Smooth muscle cell (in vitro differentiated cells): ENCODE data around the gene GALP. TPM values are rescaled to one million over a fixed set of nuclear protein-coding genes. Genes with fewer than 3 reads are reported as not detected.
A peak's percentile ranks its signal among the peaks of the same experiment; 100 is the strongest.

Experiments used
- DNase-seq: peaks from one replicate; lab custom pipeline; 2025; ENCODE audit not compliant: unreplicated experiment; lab: John Stamatoyannopoulos, UW
- H2AFZ ChIP-seq: fragments of 200-600 bp; sonication (generic); 2 replicates; pipeline ENCODE4 v1.6.0; 2016; ENCODE audit warnings: antibody characterized with exemption, low read depth, mild to moderate bottlenecking
- H3F3A ChIP-seq: fragments of 200-600 bp; sonication (generic); 2 replicates; pipeline ENCODE4 v1.6.0; 2017; ENCODE audit warnings: antibody characterized with exemption, low read depth
- H3K27ac ChIP-seq: fragments of 200-600 bp; sonication (generic); 2 replicates; pipeline ENCODE4 v1.5.1; 2016; ENCODE audit warnings: low read depth, mild to moderate bottlenecking
- H3K27me3 ChIP-seq: fragments of 200-600 bp; sonication (generic); 2 replicates; pipeline ENCODE4 v1.6.1; 2016; ENCODE audit warnings: low read depth, mild to moderate bottlenecking
- H3K36me3 ChIP-seq: fragments of 200-600 bp; sonication (generic); 2 replicates; pipeline ENCODE4 v1.5.1; 2016; ENCODE audit warnings: low read depth
- H3K4me1 ChIP-seq: fragments of 200-600 bp; sonication (generic); 2 replicates; pipeline ENCODE4 v1.5.1; 2016; ENCODE audit warnings: low read depth
- H3K4me2 ChIP-seq: fragments of 200-600 bp; sonication (generic); 2 replicates; pipeline ENCODE4 v1.6.0; 2016; ENCODE audit warnings: mild to moderate bottlenecking
- H3K4me3 ChIP-seq: fragments of 200-600 bp; sonication (generic); 2 replicates; pipeline ENCODE4 v1.5.1; 2016; ENCODE audit warnings: mild to moderate bottlenecking
- H3K79me2 ChIP-seq: fragments of 200-600 bp; sonication (generic); 2 replicates; pipeline ENCODE4 v1.6.0; 2016; ENCODE audit warnings: low read depth, mild to moderate bottlenecking
- H3K9ac ChIP-seq: fragments of 200-600 bp; sonication (generic); 2 replicates; pipeline ENCODE4 v1.6.0; 2016; ENCODE audit warnings: low read depth
- H3K9me3 ChIP-seq: fragments of 200-600 bp; sonication (generic); replicated peaks from 2 replicates; pipeline ENCODE4 v1.5.1; 2016; ENCODE audit warnings: low read depth
- H4K20me1 ChIP-seq: fragments of 200-600 bp; sonication (generic); 2 replicates; pipeline ENCODE4 v1.6.0; 2016; ENCODE audit warnings: low read depth
- WGBS: methylation state at CpG from one replicate; pipeline ENCODE4 v1.1.7; 2016; ENCODE audit warnings: low lambda C conversion rate; 5-methylcytosine and 5-hydroxymethylcytosine counted together
- polyA plus RNA-seq: library from polyadenylated mRNA; unstranded; fragments of >200 nt; fragmentation: Nextera tagmentation; extraction: Ambion mirVana; gene quantifications from 2 replicates; pipeline ENCODE4 v1.2.1, GENCODE V29; 2016
- total RNA-seq: library from RNA; depleted of rRNA; stranded (reverse); fragments of >200 nt; gene quantifications from 2 replicates; pipeline ENCODE4 v1.2.3, GENCODE V29; 2014
- TF ChIP-seq, protein P1 (sequence below): fragments of 200-600 bp; sonication (generic); IDR thresholded peaks from 2 replicates; pipeline ENCODE4 v1.5.1; 2017; ENCODE audit warnings: borderline replicate concordance, mild to moderate bottlenecking, antibody characterized with exemption; ENCODE audit not compliant: insufficient read depth, poor library complexity, severe bottlenecking

Gene GALP
- total and polyA plus RNA-seq, 2 experiments from 2014 or later = not detected

GRCh38 chr19:56140583-56141416, 35.0 kb upstream of the GALP start, which contains the start of gene ZNF444:
Gene ZNF444, plus strand, starts transcription at chr19:56141287. Its CDS starts 5,625 bp downstream, at chr19:56146912.
- Histone ChIP-seq H4K20me1 (peaks cover 23% of the 10 kb centered on the region), H3F3A (peaks cover 7% of the 10 kb centered on the region), H3K27me3 (no peaks in the 10 kb centered on the region), H3K4me2 (peak within 1 kb of the TSS; percentile 95), H3K36me3 (no peaks in the 10 kb centered on the region), H2AFZ (peak within 1 kb of the TSS; percentile 97), H3K4me1 (peaks cover 16% of the 10 kb centered on the region), H3K27ac (peak within 1 kb of the TSS; percentile 89), H3K79me2 (peaks cover 39% of the 10 kb centered on the region), H3K4me3 (peak within 1 kb of the TSS; percentile 79), H3K9ac (peak within 1 kb of the TSS; percentile 80), H3K9me3 (no peaks in the 10 kb centered on the region)
- DNase-seq = peak; percentile 100
- under 1% methylated on average over 49 of the region's 56 CpGs for WGBS
- TF ChIP-seq, protein P1, sequence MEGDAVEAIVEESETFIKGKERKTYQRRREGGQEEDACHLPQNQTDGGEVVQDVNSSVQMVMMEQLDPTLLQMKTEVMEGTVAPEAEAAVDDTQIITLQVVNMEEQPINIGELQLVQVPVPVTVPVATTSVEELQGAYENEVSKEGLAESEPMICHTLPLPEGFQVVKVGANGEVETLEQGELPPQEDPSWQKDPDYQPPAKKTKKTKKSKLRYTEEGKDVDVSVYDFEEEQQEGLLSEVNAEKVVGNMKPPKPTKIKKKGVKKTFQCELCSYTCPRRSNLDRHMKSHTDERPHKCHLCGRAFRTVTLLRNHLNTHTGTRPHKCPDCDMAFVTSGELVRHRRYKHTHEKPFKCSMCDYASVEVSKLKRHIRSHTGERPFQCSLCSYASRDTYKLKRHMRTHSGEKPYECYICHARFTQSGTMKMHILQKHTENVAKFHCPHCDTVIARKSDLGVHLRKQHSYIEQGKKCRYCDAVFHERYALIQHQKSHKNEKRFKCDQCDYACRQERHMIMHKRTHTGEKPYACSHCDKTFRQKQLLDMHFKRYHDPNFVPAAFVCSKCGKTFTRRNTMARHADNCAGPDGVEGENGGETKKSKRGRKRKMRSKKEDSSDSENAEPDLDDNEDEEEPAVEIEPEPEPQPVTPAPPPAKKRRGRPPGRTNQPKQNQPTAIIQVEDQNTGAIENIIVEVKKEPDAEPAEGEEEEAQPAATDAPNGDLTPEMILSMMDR = no peak

GRCh38 chr19:56141417-56141993, 34.3 kb upstream of the GALP start:
- Histone ChIP-seq H3K9me3 (no peaks in the 10 kb centered on the region), H3K79me2 (peaks cover 45% of the 10 kb centered on the region), H3K4me2 (peak overlapping the region; percentile 91), H3F3A (peaks cover 7% of the 10 kb centered on the region), H3K9ac (peak overlapping the region; percentile 51), H4K20me1 (peaks cover 29% of the 10 kb centered on the region), H3K4me1 (peaks cover 16% of the 10 kb centered on the region), H3K27ac (no peak overlapping the region), H3K4me3 (peak overlapping the region; percentile 79), H2AFZ (peak overlapping the region; percentile 19), H3K27me3 (no peaks in the 10 kb centered on the region), H3K36me3 (no peaks in the 10 kb centered on the region)
- 40% methylated on average over 12 of the region's 26 CpGs for WGBS
- TF ChIP-seq, protein P1 = no peak
- no peak for DNase-seq

DNA sequence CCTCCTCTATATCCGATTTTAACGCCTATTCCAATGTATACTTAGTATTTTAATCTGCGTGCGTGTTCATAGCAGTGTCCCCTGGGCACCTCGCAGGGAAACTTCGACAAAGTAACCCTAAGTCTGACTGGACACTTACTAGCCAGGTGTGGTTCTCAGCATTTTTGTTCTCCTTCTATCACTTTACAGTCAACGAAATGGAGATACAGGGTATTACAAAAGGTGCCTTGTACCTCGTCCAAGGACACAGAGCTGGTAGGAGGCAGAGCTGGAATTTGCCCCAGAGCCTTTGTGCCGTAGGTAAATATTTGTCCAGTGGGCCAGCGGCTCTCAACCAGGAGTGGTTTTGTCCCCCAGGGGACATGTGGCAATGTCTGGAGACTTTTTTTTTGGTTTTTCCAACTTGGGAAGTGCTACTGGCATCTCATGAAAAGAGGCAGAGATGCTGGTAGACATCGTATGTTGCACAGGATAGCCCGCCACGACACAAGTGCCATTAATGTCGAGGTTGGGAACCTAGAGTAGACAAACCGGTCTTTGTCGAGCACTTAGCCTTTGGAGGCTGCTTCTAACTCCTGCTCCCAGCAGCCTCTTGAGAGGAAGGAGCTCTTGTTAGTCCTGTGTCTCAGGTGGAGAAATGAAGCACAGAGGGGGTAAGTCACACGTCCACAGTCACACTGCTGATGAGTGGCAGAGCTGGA, 33.6 kb upstream of the GALP start:
- H3K4me3 ChIP-seq = peak overlapping the region; percentile 79
- H3K27ac ChIP-seq = peak overlapping the region; percentile 26

More for the DNA sequence above, 33.6 kb upstream of the GALP start:
- Histone ChIP-seq H3K4me1 (peaks cover 16% of the 10 kb centered on the region), H3F3A (peaks cover 7% of the 10 kb centered on the region), H3K79me2 (peaks cover 45% of the 10 kb centered on the region), H3K9ac (peak overlapping the region; percentile 51), H3K9me3 (no peaks in the 10 kb centered on the region), H3K4me2 (peak overlapping the region; percentile 91), H4K20me1 (peaks cover 29% of the 10 kb centered on the region), H3K36me3 (no peaks in the 10 kb centered on the region), H2AFZ (peak overlapping the region; percentile 19), H3K27me3 (no peaks in the 10 kb centered on the region)
- no peak for DNase-seq
- TF ChIP-seq, protein P1 = no peak
- 75% methylated on average over 17 of the region's 17 CpGs for WGBS
